ENCODE results near the gene SLC25A39.

GRCh38 chr17:44324571-44325275 lies at the start of gene SLC25A39:
- peak in 1 of 3 donors; percentile 11 for TF ChIP-seq CTCF (IDR thresholded peaks at IDR 0.05)
- TF ChIP-seq POLR2A (IDR thresholded peaks at IDR 0.05), result peak; percentile 41
- TF ChIP-seq POLR2AphosphoS5 (IDR thresholded peaks at IDR 0.05), result peak in 2 of 3 donors; percentile 38 to 86
